Ureter (tissue), 1 donor: ENCODE results near the gene CDC123. TPM values are rescaled to one million over a fixed set of nuclear protein-coding genes. Genes with fewer than 3 reads are reported as not detected.
A peak's percentile ranks its signal among the peaks of the same experiment; 100 is the strongest.
"Not testable (repeated sequence)": the region's sequence is repeated elsewhere in the genome, so short reads cannot be mapped to it uniquely, and the experiment has no call there.

Experiments
- DNase-seq: peaks from one replicate; pipeline ENCODE4 v3.0.0-alpha.2; 2020; ENCODE audit warnings: low spot score
- total RNA-seq: library from RNA; stranded (reverse); gene quantifications from one replicate; pipeline ENCODE4 v1.2.4, GENCODE V29; 2023
- donor health status: DM: yes; HTN: yes; CAD: no.

The CDC123 gene
- total RNA-seq, 1 donor from 2014 or later, result 60.7 TPM

DNA sequence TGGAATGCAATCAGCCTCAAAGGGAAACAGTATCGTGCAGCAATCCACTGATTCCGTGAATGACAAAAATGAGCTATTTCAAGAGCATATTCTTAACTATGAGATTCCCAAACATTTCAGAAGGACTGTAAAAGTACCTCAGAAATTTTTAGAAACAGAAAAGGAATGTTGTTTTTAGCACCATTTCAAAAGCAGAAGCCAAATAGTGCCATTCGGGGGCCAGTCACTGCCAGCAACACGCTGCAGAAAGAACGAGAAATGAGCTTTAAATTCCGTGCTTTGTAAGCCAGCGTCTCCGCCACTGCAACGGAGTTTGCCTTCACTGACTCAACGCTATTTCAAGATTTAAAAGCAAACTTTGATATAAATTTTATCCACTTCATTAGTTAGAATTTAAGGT lies 6.6 kb upstream of the CDC123 start:
- DNase-seq, result no peak

DNA sequence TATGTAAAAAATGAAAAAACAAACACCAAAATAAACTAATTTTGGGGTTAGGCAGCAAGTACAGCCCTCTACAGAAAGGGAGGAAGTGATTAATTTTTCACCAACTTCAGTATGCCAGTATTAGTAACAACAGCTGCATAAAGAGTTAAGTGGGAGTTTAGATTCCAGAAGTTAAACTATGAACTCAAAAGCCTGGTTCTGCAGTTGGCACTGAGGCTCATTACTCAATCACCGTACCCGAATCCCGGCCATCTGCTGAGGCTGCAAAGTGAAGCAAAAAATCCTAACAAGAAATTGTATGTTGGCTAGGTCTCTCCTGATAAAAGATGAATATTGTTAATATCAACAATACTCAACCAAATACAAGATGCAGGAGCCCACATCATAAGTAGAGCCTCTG lies 4.3 kb upstream of the CDC123 start:
- no peak for DNase-seq

DNA sequence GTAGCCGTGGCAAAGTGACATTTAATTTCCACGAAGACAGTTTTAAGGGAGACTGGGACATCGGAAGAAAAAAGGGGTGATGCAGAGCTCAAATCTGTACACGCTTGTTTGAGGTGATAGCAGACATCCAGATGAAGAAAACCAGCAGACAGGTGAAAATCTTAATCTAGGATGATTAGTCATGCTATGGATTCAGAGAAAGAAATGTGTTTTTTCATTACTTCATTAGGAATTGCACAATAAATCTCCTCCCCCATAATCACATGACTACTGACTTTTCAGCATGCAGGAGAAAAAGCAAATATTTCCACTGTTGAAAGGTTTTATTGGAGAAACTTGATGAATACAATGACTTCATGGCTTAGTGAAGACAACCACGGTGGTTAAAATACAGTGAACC lies 2.8 kb upstream of the CDC123 start:
- no peak for DNase-seq

DNA sequence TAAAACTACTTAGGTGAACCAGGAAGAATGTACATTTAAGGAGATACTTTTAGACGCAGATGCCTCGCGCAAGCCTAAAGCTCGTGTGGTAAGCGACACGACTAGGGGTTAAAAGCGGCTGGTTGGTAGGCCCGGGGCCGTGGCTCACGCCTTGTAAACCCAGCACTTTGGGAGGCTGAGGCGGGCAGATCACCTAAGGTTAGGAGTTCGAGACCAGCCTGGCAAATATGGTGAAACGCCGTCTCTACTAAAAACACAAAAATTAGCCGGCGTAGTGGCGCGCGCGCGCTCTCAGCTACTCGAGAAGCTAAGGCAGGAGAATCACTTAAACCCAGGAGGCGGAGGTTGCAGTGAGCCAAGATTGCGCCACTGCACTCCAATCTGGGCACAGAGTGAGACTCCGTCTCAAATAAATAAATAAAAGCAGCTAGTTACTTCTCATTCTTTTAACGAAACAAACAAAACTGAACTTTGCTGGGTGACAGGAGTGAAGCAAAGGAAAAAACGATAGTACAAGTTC lies 1.2 kb upstream of the CDC123 start:
- peak; percentile 52 for DNase-seq

DNA sequence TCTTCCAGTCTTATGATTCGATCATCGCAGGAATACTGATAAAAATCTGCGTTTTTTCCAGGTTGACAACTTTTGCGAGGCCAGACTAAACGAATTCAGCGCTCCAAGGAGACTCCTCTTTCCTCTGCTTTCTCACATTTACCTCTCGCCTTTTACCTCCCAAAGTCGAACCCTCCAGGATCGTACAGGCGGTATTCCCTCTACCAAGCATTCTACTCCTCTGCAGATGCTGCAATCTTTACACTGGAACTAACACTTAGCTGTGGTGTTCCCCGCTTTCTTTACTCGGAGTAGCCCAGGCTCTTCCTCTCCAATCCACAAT lies 746 bp upstream of the CDC123 start:
- DNase-seq, result no peak

DNA sequence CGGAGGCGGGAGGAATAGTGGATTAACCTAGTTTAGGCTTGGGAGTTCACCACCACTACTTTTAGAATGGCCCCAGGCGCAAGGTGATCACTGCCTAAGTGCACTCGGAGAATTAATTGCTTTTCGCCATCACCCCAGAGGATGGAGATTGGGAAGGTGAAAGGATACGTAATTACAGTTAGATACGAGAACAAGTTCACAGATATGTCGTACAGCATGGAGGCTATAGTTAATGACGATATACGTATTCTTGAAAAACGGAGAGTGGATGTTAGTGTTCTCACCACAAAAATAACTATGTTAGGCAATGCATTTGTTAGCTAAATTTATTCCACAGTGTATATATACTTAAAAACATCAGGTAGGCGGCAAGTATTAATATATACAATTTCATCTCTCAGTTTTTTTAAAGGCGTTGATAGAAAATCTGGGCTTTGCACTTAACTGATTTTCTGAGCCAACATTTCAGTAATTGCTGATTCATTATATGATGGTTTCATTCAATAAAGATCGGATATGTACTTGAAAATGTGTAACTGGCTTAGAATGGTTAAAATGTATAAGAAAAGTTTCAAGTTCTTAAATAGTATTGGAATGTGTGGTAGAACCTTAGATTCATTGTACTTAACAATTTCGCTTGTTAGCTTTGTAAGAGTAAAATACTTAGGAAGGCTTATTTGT lies 683 bp downstream of the CDC123 start:
- no peak for DNase-seq

DNA sequence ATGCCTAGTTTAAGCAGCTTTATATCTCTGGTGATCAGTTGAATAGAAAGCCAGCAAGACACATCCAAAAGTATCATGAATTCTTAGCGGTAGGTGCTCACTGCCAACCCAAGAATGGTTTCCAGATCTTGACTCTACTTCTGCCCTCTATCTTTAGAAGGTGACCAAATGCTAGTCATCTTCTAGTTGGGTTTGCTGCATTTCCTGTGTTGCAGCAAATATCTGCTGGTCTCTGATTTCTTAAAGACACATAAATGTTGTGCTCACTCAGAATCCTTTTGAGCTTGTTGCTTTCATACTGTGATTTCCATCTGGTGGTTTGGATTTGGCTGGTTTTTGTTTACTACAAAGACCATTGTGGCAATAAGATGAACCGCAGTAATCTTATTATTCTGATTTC lies 2.2 kb downstream of the CDC123 start:
- DNase-seq, result no peak

DNA sequence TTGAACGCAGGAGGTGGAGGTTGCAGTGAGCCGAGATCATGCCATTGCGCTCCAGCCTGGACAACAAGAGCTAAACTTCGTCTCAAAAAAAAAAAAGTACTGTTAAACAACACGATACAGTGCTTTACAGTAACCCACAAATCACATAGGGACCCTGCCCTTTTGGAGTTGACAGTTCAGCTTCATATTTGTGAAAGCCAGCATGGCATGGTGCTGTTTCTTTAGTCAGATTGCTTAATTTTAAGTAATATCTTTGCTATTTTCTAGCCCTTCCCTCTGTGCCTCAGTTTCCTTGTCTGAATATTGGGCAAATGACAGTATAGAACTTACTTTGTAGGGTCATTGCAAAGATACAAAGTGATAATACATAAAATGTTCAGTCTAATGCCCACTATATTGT lies 4.9 kb downstream of the CDC123 start:
- no peak for DNase-seq

DNA sequence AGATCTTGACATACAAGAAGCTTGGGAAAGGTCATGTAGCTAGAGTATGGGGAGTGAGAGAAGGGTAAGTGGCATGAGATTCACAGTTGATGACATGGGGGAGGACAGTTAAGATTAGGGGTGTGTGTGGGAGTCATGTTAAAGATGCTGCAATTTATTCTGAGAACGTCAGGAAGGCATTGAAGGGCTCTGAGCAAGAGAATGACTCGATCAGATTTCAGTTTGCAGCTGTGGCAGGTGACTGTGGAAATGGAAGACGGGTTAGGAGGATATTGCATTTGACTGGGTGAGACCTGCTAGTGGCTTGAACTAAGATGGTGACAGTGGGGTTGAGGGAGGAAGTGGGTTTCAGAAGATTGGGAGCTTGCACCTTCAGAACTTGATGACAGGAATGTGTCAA lies 5.6 kb downstream of the CDC123 start:
- DNase-seq, result no peak

DNA sequence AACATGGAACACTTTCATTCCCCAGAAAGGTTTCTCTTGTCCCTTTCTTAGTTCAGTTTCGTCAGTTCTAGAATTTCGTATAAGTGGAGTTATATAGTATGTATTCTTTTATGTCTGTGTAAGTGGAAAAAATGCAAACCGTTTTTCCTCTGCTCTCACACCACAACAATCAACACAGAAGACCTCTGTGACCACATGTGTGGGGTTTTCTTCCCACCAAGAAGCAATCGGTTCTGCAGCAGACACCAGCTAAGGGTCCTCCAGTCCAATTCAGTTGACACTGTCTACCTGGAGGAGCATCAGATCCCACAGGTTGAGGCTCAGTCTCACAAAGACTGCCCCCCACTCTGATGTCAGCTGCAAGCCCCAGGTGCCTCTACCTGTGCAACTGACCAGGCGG lies 6.2 kb downstream of the CDC123 start:
- no peak for DNase-seq

DNA sequence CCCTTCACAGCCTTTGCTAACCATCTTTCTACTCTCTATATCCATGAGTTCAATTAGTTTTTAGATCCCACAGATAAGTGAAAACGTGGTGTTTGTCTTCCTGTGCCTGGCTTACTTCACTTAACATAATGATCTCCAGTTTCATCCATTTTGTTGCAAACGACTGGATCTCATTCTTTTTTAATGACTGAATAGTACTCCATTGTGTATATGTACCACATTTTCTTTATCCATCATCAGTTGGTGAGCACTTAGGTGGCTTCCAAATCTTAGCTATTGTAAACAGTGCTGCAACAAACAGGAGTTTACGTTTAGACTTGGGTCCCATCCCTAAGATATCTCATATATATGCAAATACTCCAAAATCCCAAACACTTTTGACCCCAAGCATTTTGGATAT lies 9.1 kb downstream of the CDC123 start:
- no peak for DNase-seq

DNA sequence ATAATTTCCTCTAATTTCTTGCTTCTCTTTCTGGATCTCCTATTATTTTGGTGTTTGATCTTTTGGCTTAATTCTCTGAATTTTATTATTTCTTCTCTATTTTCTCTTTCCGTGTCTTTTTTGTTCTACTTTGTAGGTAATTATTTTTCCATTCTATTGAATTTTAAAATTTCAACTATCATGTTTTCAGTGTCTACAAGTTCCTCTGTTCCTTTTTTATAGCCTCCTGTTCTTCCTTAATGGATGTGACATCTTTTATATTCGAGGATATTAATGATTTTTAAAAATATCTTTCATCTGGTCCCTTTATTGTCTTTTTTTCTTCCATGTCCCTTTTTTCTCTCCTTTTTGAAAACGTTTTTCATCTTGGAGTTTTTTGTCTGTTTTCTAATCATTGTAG lies 11.1 kb downstream of the CDC123 start:
- DNase-seq, result no peak

DNA sequence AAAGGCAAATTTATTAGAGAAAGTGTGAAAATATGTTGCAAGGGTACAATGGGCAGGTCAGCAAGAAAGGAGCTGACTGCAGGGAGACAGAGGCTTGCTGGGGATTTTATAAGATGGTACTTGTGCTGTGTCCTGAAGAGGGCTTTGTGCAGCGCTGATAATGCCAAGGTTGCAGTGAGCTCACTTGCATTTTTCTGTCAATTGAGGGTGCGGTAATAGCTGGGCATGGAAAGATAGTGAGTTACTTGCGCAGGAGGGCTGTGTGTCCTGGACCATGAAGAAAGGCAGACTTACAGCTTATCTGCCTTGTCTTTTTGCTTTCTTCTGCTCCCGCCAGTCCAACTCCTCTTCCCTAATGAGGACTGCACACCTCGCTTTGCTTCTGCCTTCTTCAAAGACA lies 12.5 kb downstream of the CDC123 start:
- no peak for DNase-seq

DNA sequence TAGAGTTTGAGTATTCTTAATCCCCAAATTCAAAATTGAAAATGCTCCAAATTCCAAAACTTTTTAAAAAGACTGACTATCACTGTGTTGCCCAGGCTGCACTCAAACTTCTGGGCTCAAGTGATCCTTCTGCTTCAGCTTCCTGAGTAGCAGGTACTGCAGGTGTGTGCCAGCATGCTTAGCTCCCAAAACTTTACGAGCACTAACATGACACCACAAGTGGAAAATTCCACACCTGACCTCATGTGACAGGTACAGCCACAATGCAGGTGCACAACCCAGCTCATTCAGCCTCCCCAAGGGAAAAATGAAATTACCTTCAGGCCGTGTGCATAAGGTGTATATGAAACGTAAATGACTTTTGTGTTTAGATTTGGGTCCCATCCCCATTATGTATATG lies 16.5 kb downstream of the CDC123 start:
- DNase-seq, result no peak

DNA sequence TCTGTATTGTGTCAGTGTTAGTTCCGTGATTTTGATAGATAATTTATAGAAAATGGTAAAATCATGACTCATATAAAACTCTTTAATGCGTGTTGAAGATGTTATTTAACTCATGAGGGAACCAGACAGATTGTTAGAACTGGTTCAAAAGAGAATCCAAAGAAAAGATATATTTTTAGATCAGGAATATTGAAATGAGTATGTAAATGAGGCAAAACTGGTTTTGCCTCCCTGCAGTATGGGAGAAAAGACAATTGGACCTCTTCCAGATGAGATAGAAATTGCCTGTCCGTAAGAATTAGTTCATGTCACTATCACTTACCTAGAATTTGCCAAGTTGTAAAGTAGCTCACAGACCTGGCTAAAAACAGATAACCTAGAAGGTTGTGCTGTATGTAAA lies 17.6 kb downstream of the CDC123 start:
- no peak for DNase-seq

DNA sequence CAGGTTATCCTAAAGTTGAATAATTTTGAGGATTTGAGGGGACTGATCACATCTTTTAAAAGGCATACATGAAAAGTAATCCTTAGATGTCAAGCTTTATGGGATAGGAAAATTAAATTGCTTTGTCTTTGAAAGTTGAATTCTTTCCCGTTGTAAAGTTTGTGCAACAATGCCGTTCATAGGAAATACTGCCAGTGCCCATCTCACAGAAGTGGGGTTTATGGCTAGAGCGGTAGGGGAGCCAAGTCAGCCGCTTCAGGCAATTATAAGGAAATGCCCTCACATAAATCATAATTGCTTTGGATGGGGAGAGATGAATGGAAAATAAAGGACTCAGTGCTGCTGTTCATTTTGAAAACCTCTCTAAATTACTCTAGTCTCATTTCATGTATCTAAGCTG lies 18.1 kb downstream of the CDC123 start:
- no peak for DNase-seq

DNA sequence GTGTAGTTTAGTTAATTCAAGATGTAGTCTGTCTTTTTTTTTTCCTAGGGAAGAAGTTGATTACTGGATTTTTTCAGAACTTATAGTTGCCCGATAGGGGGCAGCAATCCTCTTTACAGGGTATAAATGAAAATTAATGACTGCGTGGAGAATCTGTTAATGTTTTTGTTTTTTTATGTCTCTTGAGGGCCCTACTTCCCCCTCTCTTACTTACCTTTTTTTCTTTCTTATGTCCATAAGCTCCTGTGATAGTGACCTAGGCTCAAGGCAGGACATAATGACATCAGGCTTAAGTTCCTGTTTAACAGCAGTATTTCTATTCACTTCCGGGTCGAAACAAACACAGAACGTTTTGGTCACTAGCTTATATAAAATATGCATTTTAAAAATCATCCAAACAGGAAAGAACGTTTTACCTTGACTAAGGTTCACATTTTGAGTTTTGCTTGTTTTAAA lies 18.8 kb downstream of the CDC123 start:
- no peak for DNase-seq

DNA sequence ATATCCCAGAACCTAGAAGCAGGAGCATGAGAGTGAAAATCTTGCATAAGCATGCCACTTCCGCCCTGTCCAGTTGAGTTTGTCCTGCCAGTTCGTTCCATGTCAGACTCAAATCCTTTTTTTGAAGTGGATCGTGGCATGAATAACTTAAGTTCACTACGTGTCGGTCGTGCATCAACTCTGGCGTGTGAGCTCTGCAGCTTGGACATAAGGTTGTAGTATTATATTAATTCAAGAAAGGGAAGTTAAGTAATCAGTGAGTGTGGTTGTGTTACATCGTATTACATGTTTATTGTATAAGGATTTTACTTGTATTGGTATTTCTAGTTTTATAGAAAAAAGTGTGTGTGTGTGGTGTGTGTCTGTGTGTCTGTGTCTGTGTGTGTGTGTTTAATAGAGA lies 23.0 kb downstream of the CDC123 start:
- no peak for DNase-seq

DNA sequence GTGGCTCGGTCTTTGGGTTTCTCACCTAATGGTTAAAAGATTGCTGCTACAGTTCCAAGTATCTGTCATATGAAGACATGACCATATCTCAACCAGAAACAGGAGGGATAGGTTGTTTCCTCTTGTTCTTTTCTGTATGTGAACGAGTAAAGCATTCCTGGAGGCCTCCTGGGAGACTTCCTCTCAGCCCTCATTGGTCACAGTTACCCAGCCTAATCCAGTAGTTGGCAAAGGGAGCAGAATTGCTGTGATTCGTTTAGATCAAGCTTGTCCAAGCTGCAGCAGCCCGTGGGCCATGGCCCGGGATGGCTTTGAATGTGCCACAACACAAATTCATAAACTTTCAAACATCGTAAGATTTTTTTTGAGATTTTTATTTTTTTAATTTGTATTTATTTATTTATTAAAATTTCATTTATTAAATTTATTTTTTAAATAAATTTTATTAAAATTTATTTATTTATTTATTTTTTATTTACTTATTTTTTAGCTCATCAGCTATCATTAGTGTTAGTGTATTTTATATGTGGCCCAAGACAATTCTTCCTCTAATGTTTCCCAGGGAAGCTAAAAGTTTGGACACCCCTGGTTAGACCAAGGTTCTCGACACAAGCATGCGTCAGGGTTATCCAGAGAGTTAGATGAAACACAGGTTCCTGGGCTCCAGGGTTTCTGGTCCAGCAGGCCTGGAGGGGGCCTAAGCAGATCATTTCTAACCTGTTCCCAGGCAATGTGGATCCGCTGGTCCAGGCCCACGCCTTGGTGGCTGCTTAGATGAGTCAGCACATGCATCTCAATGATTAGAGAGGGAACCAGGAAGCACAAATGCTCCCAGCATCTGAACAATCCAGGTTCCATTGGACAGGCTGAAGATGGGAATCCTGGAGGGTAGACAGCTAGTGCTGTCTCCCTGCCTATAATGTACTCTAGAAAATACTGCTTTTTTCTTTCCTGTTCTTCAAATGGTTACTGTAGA lies 25.6 kb downstream of the CDC123 start:
- no peak for DNase-seq

DNA sequence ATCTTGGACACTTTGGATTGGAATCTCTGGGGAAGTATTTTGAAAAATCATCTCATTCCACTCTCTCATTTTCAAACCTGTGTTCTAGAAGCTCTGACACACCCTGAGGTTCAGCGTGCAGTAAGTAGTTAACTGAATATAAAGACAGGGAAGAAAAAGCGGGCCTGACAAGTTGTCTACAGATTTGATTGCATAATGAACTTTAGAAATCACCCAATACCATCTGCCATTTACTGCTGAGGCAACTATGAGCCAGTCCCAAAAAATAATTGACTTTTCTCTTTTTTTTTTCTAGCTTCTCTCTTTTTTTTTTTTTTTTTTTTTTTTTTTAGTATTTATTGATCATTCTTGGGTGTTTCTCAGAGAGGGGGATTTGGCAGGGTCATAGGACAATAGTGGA lies 29.5 kb downstream of the CDC123 start:
- no peak for DNase-seq

DNA sequence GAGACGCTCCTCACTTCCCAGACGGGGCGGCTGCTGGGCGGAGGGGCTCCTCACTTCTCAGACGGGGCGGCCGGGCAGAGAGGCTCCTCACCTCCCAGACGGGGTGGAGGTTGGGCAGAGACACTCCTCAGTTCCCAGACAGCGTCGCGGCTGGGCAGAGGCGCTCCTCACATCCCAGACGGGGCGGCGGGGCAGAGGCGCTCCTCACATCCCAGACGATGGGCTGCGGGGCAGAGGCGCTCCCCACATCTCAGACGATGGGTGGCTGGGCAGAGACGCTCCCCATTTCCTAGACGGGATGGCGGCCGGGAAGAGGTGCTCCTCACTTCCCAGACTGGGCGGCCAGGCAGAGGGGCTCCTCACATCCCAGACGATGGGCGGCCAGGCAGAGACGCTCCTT lies 30.4 kb downstream of the CDC123 start:
- DNase-seq, result not testable (repeated sequence)

DNA sequence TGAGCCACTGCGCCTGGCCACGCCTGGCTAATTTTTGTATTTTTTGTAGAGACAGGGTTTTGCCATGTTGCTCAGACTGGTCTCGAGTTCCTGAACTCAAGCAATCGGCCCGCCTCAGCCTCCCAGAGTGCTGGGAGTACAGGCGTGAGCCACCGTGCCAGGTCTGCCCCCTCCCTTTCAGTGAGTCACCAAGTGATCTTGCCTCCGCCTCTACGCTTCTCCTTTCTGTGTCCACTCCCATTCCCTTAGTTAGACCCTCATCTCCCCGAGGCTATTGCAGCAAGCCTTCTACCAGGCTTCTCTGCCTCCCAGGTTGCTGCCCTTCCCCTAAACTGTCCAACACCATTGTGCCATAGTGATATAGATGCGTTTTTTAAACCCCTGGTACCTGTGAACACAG lies 32.9 kb downstream of the CDC123 start:
- DNase-seq, result no peak

DNA sequence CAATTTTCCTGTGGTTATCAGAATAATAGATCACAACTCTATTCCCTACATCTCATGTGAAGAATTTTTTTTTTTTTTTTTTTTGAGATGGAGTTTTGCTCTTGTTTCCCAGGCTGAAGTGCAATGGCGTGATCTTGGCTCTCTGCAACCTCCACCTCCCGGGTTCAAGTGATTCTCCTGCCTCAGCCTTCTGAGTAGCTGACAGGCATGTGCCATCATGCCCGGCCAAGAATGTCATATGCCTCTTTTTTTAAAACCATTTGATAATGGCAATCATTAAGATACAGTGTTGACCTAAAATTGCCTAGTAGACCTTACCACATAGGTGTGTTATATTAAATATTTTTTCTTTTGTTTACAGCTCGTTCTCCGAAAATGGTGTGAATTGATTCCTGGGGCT lies 38.7 kb downstream of the CDC123 start:
- not testable (repeated sequence) for DNase-seq
